ENCODE results near the gene TPD52L1.

The TPD52L1 gene

DNA sequence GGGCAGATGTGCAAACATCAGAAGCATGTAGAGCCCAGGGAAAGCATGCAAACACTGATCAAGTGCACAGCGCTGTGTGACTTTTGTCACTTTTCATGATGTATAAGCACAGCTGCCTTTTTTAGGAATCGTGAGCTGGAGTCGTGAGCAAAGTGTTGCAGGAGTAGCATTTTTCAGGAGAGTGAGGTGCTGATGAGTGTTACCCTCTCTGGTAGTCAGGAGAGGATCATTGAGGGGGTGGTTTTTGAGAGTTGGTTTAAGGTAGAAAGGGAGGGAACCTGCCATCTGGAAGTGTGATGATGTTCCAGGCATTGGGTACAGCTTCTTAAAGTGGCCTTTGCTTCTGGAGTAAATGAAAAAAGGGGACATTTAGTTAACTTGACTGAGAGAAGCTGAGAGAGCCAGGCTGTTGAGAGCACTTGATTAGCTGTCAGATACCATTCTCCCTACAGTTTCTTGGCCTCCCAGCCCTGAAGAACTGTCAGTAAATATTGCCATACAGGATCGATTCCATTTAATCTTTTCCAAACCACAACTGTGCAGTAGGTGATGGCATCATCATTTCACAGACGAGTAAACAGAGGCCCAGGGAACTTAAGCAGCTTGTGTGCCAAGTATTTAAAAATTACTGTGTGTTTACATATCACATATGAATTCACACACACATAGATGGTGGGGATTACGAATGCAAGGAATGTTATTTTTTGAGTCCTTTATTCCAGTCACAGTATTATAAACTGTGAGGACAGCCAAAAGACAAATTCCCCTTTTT lies 28.9 kb downstream of the TPD52L1 start:
- no peak for DNase-seq

DNA sequence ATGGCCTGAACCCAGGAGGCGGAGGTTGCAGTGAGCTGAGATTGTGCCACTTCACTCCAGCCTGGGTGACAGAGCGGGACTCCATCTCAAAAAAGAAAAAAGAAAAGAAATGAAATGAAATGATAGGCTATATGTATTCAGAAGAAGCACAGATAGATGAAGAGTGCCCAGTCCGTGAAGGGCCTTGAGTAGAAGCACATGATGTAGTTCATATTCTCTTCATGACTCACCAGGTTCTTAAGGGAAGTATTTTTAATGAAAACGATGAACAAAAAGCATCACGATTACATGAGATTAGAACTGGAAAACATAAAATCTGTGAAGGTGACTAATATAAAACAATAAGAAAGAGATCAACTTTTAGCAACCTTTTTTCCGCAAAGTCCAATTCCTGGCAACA lies 29.8 kb downstream of the TPD52L1 start:
- no peak for DNase-seq

DNA sequence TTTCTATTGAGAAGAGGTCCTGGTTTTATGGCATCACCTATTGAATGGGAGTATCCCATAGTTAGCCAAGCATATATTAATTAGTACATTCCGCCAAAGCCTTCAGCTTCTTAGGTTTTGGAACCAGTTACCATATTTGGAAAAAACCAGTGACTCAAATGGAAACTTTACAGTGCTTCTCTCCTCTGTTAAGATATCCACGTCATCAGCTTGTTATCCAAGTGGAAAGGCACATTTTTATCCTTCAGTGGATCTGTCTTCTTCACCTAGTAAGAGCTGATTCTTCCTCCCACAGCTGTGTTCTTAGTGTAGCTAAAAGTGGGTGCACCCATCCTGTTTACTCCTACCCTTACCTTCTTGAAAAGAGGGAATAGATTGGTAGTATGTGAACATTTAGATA lies 34.5 kb downstream of the TPD52L1 start:
- no peak for DNase-seq

DNA sequence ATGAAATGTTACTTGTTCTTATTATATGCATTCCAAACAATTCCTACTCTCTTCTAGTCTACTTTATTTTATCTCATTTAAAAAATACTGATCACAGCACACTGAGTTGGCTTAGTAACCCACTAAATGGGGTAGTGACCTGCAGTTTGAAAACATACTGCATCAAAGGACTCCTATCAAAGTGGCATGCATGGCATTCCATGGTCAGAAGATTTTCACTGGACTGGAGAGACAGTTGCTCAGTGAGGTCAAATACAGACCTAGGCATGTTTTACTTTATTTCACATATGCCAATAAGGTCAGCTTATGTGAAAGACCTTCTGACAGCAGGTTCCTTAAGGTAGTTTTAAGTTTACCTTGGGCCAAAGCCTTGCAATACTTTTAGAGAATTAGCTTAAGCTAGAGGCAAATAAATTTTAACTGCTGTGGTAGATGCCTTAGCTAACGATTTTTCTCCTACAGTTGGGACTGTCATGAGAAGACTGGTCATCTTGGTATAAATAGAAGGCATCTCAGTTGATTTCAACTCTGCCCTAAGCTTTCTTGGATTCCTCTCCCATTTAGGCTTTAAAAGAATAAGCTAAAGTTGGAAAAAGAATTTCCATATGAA lies 35.1 kb downstream of the TPD52L1 start:
- DNase-seq, result no peak

DNA sequence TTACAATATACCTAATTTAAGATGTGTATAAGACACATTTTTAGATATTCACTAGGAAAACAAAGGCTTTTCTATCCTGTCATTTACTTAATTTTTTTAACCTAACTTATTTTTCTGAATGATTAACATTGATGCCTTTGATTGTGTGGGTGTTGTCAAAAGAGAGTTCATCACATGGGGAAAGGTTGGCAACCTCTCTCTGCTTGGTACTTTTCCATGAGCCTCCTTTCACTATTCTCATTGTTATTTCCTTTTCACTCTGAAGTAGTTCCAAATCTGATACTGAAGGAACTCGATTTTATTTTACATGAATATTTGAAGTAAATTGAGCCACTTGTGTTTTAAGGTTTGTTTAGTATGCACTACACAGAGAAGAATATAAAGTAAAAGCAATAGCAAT lies 35.9 kb downstream of the TPD52L1 start:
- DNase-seq, result no peak

DNA sequence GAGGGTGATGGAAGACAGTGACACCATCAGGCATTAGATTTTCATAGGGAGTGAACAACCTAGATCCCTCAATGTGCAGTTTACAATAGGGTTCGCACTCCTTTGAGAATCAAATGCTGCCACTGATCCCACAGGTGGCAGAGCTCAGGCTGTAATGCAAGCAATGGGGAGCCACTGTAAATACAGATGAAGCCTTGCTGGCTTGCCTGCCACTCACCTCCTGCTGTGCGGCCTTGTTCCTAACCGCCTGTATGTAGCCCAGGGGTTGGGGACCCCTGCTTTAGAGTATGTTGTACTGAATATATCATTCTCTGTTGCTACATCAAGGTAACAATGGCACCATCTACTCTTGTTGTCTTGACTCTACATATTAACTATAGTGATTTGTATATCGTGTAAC lies 37.1 kb downstream of the TPD52L1 start:
- DNase-seq, result no peak

DNA sequence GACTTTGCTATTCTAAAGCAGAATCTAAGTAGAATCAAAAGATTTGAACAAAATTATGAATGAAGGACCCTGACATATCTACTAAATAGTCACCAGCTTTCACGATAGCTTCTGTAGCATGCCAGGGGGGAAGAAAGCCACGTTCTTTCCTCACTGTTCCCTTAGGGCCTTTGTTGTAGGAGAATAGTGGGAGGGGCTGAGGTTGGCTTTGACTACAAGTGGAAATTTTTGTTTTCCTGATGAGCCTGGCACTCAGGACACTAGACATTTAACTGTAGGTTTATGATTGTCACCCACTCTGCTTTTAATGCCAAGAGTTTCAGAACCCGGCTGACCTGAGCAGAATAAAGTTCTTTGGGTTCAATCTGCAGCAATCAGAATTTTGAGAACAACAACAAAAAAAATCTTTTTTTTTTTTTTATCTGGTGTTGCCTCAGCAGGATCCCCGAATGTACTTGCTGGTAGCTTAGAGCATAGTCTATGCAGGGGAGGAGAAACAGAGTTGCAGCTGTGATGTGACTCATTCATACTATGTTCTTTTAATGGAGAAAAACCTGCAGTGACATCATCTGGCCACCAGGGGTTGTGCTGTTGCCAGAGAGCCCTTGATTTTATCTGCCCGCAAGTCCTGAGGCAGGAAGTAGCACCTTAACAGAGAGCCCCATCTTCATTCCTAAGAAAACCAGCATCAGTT lies 38.5 kb downstream of the TPD52L1 start:
- peak; percentile 74 for DNase-seq

DNA sequence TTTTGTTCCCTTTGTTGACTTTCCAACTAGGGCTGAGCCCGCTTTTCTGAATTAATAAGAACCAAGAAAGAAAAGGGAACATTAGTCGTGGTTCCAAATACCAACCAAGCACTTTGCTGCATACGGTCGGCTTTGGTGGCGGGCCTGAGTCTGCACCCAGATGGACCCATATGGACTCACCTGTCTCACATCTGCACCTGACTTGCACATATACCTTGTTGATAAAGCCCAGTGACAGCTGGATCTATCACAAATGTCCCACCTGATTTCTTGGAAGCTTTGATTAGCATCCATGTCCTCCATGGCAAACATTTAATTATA lies 39.0 kb downstream of the TPD52L1 start:
- DNase-seq, result no peak

DNA sequence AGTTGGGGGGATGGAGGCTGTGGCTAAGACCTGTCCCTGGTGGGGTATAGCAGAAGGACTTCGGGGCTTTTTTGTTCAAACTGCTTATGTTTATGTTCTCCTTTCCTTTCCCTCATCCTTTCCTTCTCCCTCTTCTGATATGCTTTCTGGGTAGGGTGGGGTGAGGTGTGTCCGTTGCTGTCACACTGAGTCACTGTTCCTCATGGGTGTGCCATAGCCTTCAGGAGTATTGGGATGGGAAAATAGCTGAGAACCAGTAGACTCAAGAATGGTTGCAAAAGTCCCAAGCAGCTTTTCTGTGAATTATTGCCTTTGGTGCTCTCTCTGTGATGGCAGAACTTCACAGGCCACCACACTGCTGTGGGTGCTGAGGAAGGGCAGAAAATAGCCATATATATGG lies 39.6 kb downstream of the TPD52L1 start:
- DNase-seq, result no peak

DNA sequence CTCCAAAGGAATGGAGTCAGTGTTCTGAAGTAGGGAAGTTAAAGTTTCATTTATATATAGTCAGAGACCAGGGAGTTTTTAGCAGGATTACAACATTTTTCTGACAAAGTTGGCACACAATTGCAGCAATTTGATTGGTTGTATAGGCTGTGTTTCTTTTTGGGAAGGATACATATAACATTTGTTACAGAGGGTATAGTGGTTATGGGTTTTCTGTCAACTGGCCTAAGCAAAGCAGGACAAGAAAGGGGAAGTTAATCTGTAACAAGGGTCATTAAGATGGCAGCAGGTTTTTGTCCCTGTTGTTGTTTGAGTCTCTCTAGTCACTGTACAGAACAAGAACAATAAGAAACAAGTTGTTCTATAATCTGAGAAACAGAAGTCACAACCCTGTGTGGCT lies 41.4 kb downstream of the TPD52L1 start:
- no peak for DNase-seq

DNA sequence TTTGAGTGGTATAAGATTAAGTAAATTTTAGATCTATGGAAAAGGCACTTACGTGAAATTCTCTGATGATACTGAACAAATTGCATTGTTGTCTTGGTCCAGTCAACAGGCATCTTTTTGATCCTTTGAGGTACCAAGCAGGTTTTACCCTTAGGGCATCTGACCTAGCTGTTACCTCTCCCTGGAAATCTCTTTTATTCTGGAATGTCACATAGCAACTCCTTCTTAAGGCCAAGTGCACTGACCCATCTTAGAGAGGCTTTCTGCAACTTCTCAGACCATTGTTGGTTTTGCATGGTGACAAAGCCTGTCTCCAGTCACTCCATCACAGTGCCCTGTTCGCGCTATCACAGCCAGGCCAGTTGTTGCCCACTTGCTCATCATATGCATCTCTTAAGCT lies 42.0 kb downstream of the TPD52L1 start:
- DNase-seq, result no peak

DNA sequence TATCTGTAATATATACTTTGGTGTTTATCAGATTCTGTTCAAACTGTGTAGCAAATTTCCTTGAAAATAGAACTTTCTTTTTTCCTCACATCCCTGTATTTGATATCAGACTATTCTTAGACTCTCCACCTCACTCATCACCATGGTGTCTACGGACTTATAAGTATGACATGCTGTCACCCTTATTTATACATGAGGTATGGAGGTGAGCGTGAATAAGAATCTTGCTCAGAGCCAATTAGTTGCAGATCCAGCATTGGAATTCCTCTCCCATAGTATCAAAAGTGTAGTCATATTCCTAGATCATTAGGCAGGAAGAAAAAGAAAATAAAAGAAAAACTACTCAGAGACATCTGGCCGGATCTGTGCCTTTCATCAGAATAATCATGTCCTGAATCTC lies 43.0 kb downstream of the TPD52L1 start:
- DNase-seq, result no peak

DNA sequence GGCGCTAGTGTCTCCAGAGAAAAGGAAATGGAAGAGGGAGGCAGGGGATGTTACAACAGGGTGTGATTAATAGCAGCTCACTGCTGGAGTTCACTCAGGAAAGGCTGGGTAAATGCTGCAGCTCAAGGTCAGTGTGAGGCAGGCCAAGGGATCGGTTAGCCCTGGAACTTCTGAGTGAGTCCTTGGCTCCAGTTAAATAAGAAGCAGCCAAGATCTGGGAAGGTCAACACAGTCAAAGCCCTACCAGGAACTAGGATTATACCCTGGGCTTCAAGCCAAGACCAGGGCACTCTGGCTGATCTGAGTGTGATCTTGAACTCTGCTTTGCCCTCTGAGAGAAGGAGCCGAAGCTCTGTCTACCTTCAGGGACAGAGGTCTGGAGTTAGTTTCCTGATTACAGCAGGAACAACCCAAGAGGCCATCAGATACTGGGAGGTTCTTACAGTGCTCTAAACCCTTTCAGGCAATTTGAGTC lies 44.3 kb downstream of the TPD52L1 start:
- DNase-seq, result no peak

DNA sequence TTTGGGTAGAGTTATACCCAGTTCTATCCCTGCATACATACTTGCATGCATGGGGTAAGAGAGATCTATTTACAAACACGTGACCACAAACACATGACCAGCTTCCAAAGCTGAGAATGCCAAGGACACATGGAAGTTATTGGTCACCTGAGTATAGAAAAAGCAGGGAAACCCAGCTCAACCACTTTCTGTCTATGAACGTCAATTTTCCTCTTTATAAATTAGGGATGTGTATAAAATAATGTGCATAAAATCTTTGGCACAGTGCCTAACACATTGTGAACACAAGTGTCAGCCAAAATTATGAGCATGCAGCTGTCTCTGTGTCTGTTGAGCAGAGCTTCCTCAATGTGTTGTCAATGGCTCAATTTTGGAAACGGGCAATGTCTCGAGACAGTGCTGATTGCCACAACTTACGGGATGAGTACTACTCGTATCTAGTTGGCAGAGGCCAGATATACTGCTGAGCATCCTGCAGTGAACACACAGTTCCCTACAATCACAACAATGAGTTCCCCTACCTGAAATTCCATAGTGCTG lies 44.9 kb downstream of the TPD52L1 start:
- no peak for DNase-seq

DNA sequence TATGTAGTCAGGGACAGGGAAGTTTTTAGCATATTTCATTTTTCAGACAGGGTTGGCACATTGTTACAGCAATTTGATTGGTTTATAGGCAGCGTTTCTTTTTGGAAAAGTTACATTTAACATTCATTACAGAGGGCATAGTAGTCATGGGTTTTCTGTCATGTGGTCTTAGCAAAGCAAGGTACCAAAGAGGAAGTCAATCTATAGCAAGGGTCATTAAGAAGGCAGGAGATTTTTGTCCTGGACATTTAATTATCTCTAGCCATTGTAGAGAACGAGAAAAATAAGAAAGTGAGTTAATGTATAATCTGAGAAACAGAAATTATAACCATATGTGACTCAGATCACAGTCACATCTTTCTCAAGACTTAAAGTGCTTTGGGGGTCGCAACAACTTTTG lies 47.4 kb downstream of the TPD52L1 start:
- no peak for DNase-seq

DNA sequence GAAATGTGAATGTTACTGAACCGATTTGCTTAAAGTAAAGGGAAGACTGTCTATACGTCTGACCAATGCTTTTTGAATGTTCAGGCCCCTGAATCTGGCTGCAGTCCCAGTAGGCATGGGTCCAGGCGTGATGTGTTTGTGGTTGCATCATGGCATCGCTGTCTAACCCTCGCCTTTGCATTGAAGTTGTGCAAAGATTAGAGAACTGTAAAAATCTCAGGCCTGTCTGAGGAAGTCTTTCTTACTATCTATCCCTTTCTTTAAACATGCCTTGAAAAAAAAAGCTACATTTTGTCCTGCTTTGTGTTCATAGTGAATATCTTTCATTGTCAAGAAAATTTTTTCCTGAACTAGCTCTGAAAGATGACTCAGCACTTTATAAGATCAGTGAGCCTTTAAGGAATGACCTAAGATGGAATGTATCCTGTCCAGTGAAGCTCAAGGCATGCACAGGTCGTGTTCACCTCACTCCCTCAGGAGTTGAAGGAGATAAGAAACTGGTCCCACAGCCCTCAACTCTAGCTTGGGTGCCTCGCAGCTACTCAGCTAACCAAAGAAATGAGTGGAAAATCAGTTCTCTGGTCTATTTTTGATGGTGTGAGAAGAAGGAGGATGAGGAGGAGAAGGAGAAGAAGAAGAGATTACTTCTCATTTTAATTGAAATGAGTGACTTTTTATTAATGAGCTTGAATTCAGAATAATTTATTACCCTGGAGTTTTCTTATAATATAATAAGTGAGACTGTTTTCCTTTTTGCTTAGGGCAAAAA lies 48.6 kb downstream of the TPD52L1 start:
- DNase-seq, result no peak

DNA sequence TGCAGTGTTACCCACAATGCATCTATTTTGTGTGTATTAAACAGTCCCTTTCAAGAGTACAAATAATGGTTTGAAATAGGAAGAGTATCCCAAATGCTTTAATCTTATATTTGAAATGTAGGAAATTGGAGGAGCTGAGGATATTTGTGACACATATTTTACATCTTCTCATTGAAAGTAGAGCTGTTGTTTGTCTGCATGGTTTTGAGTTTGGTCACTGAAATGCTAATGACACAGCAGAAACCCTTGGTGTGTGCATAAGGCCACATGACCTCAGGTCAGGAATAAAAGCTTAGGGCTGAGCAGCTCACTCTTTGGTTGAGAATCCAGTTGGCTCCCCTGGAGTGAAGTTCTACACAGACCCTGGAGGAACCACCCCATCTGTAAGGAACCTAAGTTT lies 49.8 kb downstream of the TPD52L1 start:
- no peak for DNase-seq

DNA sequence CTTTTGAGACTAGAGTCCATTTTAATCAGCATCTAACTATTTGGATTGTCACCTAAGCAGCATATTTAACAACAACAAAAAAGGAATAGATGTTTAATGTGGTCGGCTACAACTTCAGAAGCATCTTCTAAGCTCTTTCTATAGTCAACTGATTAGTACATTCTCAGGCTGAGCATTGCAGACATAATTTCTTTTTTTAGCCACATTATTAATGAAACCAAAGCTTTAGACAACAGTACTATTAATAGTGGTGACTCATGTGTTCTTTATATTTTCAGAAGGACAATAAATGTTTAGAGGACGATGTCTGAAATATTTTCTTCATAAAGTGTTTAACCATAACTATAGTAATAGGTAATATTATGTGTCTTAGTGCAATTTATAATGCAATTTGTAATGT lies 52.4 kb downstream of the TPD52L1 start:
- DNase-seq, result no peak

DNA sequence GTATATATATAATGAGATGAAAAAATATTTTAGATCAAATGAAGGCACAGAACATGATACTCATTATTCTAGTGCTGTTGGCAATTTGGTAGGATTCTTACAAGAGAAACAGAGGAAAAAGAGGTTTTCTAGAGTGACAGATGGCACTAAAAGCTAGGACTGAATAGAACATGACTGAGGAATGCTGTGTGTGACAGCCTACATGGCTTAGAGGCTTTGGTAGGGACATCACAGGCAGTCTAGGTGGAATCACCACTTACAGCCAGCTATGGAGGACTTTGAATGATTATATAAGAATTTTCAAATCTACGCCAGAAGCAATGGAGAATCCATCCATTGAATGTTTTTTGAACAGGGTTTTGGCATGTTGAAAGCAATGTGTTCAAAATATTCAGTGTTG lies 52.8 kb downstream of the TPD52L1 start:
- DNase-seq, result no peak

DNA sequence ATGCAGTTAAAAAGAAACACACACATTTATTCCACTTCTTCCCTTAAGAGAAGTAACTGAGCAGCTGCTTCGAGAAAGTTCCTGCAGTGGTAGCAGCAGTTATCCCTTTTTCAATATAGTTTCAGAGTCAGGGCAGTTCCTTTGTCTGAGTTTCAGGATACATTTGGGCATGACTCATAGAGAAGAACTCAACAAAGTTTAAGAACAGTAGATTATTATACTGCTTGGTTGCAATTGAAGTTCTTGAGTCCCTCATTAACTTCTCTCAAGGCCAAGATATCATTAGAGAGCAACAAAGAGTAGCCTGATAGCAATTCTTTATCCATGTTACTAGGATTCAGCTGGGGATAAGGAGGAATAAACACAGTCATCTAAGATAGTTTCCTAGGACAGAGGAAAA lies 54.4 kb downstream of the TPD52L1 start:
- DNase-seq, result no peak

DNA sequence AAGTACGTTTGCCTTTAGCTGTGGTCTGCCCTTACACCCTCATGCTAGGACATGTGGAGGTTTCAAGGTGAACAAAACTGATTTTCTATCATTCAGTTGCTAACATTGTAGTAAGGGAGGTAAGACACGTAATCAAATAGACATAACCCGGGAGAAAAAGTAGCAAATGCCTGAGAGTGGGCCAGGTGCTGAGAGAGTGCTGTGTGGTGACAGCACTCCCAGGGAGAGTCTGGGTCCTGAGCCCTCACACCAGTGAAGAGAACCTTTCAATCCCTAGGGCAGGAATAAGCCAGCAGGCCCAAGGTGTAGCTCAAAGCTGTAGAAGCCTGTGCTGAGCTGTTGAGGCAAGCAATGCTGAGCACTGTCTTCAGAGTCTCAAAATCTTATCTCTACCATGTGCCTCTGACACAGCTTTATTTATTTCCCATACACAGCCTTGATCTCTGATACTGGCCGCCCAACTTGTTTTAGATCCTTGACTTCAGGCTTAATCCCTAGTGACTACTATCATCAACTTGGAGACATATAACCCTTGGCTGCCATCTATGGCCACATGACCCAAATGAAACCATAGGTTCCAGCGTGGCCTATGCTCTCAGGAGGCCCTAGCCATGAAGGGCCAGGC lies 55.2 kb downstream of the TPD52L1 start:
- no peak for DNase-seq

DNA sequence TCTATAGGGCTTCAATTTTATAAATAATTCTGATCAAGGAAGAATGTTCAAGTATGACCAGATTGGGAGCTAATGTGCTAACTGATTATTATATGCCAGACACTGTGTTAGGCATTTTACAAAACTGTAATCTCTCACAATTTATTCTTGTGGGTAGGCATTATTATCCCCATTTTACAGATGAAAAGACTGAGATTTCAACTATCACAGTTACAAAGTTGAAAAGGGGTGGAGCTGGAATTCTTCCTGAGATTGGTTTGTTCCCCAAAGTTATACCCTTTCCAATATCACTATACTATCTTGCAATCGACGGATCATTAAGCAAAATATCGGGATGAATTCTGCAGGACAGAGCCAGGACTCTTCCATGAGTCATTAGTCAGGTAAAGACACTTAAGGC lies 57.1 kb downstream of the TPD52L1 start:
- DNase-seq, result no peak

DNA sequence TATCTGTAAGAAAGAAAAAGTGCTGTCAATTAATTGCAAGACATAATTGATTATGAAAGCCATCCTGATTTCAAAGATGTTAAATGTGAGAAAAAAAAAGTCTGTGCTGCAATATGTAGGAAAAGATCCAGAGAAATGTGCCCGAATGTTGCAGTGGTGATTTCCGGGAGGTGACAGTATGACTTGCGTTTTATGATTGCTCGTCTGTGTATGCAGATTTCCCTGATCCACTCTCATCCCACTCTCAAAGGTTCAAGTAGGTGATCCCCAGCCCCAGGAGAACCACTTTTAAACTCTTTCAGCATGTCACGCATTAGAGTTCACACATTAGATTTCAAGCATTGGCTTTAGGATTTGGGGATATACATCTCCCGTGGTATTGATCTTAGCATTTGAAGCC lies 57.8 kb downstream of the TPD52L1 start:
- DNase-seq, result no peak
